GM18861 (cell line): Measurements from ENCODE around the gene PPP6R3.
"Not testable (repeated sequence)": the region's sequence is repeated elsewhere in the genome, so short reads cannot be mapped to it uniquely, and the experiment has no call there.

Experiments used
- ATAC-seq: cut with Tn5 transposase; IDR thresholded peaks from one replicate; pipeline ENCODE4 v1.9.1; 2021; ENCODE audit not compliant: unreplicated experiment

Gene PPP6R3

GRCh38 chr11:68460741-68461574 lies at the start of gene PPP6R3:
Gene PPP6R3 (plus strand): TSS chr11:68460752. CDS start chr11:68537665, 76,913 bp downstream.
- ATAC-seq = peak; percentile 7

- ATAC-seq = no peak
These were observed 49.0 kb upstream of the PPP6R3 start for GRCh38 chr11:68411501-68411991.

GRCh38 chr11:68412593-68413475 lies 47.7 kb upstream of the PPP6R3 start:
- no peak for ATAC-seq

GRCh38 chr11:68413591-68413999 lies 47.0 kb upstream of the PPP6R3 start:
- no peak for ATAC-seq

- no peak for ATAC-seq
These were observed 45.9 kb upstream of the PPP6R3 start for GRCh38 chr11:68414496-68415221.

- no peak for ATAC-seq
These were observed 44.4 kb upstream of the PPP6R3 start for GRCh38 chr11:68416070-68416578.

- no peak for ATAC-seq
These were observed 41.9 kb upstream of the PPP6R3 start for GRCh38 chr11:68418648-68419047.

- no peak for ATAC-seq
These were observed 40.4 kb upstream of the PPP6R3 start for GRCh38 chr11:68420171-68420570.

GRCh38 chr11:68423481-68423880 lies 37.1 kb upstream of the PPP6R3 start:
- no peak for ATAC-seq

GRCh38 chr11:68424101-68424632 lies 36.4 kb upstream of the PPP6R3 start:
- no peak for ATAC-seq

GRCh38 chr11:68424981-68425865 lies 35.3 kb upstream of the PPP6R3 start:
- ATAC-seq = no peak

GRCh38 chr11:68425866-68426380 lies 34.6 kb upstream of the PPP6R3 start:
- ATAC-seq = no peak

- no peak for ATAC-seq
These were observed 30.9 kb upstream of the PPP6R3 start for GRCh38 chr11:68429661-68430060.

- no peak for ATAC-seq
These were observed 30.2 kb upstream of the PPP6R3 start for GRCh38 chr11:68430384-68430783.

GRCh38 chr11:68430801-68431200 lies 29.8 kb upstream of the PPP6R3 start:
- ATAC-seq = no peak

GRCh38 chr11:68431984-68432645 lies 28.4 kb upstream of the PPP6R3 start:
- ATAC-seq = no peak

GRCh38 chr11:68432874-68433273 lies 27.7 kb upstream of the PPP6R3 start:
- no peak for ATAC-seq

GRCh38 chr11:68433541-68433940 lies 27.0 kb upstream of the PPP6R3 start:
- no peak for ATAC-seq

GRCh38 chr11:68434159-68434558 lies 26.4 kb upstream of the PPP6R3 start:
- not testable (repeated sequence) for ATAC-seq
